Measurements from ENCODE around the gene KRTAP10-11.

- no peak for TF ChIP-seq CTCF (conservative IDR thresholded peaks at IDR 0.05 in 1 of 2, IDR thresholded peaks at IDR 0.05 in 1 of 2; ENCODE audit: extremely low read depth in 1 of 2, insufficient read depth in 1 of 2, low read depth in 1 of 2, low read length in 2 of 2)
- no peak for TF ChIP-seq EZH2 (IDR thresholded peaks at IDR 0.05; ENCODE audit: borderline replicate concordance, low read length)
Observed at GRCh38 chr21:44619886-44620285, 26.3 kb upstream of the KRTAP10-11 start.

All from mammary epithelial cell (primary cell).